Activated CD4-positive, alpha-beta T cell treated with anti-CD3 and anti-CD28 coated beads, Interleukin-2, amount 10 ng/mL, durations not matched to agents 24 days and 14 days (primary cell): ENCODE results near the gene LILRB4. TPM values are rescaled to one million over a fixed set of nuclear protein-coding genes. Genes with fewer than 3 reads are reported as not detected.
"Not testable (repeated sequence)": the region's sequence is repeated elsewhere in the genome, so short reads cannot be mapped to it uniquely, and the experiment has no call there.

Experiments used
- DNase-seq: peaks from one replicate; pipeline ENCODE4 v3.0.0; 2022
- H3K27ac Mint-ChIP-seq: one replicate; pipeline ENCODE4 v1.8.0; 2022; ENCODE audit warnings: mild to moderate bottlenecking, mixed read lengths
- H3K27me3 Mint-ChIP-seq: one replicate; pipeline ENCODE4 v1.8.0; 2022; ENCODE audit warnings: mixed read lengths
- H3K36me3 Mint-ChIP-seq: one replicate; pipeline ENCODE4 v1.8.0; 2022; ENCODE audit warnings: low read depth, mild to moderate bottlenecking, mixed read lengths
- H3K4me1 Mint-ChIP-seq: one replicate; pipeline ENCODE4 v1.8.0; 2021; ENCODE audit warnings: mixed read lengths
- H3K4me3 Mint-ChIP-seq: one replicate; pipeline ENCODE4 v1.8.0; 2022; ENCODE audit warnings: mild to moderate bottlenecking, moderate library complexity, mixed read lengths
- H3K9me3 Mint-ChIP-seq: one replicate; pipeline ENCODE4 v1.8.0; 2021; ENCODE audit warnings: mixed read lengths
- intact Hi-C: fragments of 100-400 bp; cut with micrococcal nuclease; formaldehyde crosslinking; loops from one replicate; pipeline ENCODE4 v1.15.1; 2023
- total RNA-seq: library from RNA; stranded (reverse); gene quantifications from 2 replicates; pipeline ENCODE4 v1.2.3, GENCODE V29; 2022

LILRB4 gene
- total RNA-seq, 1 donor from 2014 or later: not detected

GRCh38 chr19:54660964-54661363, 1.8 kb upstream of the LILRB4 start:
- H3K9me3 Mint-ChIP-seq: no peaks in the 10 kb centered on the region
- no peak overlapping the region for H3K4me3 Mint-ChIP-seq
- intact Hi-C loops: no loop called here
- no peaks in the 10 kb centered on the region for H3K36me3 Mint-ChIP-seq
- no peaks in the 10 kb centered on the region for H3K4me1 Mint-ChIP-seq
- no peak for DNase-seq
- no peak overlapping the region for H3K27ac Mint-ChIP-seq
- H3K27me3 Mint-ChIP-seq: peaks cover 6% of the 10 kb centered on the region

DNA sequence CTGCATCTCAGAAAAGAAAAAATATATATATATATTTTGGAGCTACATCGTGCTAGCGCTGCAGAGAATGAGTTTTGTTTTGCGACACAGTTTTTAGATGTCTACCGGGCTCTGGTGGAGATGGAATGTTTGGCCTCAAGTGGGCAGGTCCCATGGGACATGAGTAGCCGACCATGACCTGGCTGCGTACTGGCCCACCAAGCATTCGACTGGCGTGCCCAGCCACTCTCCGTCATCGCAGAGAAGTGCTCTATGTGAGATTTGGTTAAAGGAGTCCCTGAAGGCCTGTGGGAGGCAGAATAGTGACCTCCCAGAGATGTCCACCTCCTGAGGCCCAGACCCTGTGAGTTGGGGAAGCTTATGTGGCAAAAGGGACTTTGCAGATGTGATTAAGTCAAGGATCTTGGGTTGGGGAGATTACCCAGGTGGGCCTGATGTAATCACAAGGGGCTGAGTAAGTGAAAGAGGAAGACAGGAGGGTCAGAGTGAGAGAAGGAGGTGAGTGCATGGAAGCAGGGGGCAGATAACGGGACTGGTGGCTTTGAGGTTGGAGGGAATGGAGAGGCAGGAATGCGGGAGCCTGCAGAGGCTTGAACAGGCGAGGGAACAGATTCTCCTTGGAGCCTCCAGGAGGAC, 821 bp upstream of the LILRB4 start:
- no peak for DNase-seq
- Mint-ChIP-seq H3K27ac (no peak overlapping the region), H3K4me1 (no peaks in the 10 kb centered on the region), H3K36me3 (no peaks in the 10 kb centered on the region), H3K27me3 (peaks cover 6% of the 10 kb centered on the region), H3K4me3 (no peak overlapping the region), H3K9me3 (no peaks in the 10 kb centered on the region)
- intact Hi-C loops: no loop called here

DNA sequence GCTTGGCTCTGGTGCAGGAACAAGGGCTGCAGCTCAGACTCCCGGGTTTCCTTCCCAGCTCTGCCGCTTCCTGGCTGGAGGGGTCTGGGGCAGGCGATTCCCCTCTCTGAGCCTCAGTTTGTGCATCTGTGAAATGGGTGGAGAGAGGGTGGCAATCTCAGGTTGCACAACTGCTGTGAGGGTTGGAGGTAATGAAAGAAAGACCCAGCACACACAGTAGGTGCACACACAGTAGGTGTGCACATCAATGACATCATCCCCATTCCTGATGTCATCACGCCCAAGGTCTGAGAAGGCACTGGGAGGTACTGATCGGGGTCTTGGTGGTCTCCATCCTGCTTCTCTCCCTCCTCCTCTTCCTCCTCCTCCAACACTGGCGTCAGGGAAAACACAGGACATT, 2.7 kb downstream of the LILRB4 start:
- no peak for DNase-seq
- Mint-ChIP-seq H3K4me3 (no peak overlapping the region), H3K4me1 (no peaks in the 10 kb centered on the region), H3K36me3 (no peaks in the 10 kb centered on the region), H3K9me3 (no peaks in the 10 kb centered on the region), H3K27ac (no peak overlapping the region), H3K27me3 (peaks cover 5% of the 10 kb centered on the region)
- intact Hi-C loops: no loop called here

- H3K27ac Mint-ChIP-seq: no peak overlapping the region
- no peak for DNase-seq
- intact Hi-C loops: no loop called here
- no peaks in the 10 kb centered on the region for H3K4me1 Mint-ChIP-seq
- H3K36me3 Mint-ChIP-seq: no peaks in the 10 kb centered on the region
- no peak overlapping the region for H3K4me3 Mint-ChIP-seq
- H3K9me3 Mint-ChIP-seq: no peaks in the 10 kb centered on the region
- H3K27me3 Mint-ChIP-seq: peaks cover 2% of the 10 kb centered on the region
Observed at GRCh38 chr19:54667217-54667616, 4.4 kb downstream of the LILRB4 start.

DNA sequence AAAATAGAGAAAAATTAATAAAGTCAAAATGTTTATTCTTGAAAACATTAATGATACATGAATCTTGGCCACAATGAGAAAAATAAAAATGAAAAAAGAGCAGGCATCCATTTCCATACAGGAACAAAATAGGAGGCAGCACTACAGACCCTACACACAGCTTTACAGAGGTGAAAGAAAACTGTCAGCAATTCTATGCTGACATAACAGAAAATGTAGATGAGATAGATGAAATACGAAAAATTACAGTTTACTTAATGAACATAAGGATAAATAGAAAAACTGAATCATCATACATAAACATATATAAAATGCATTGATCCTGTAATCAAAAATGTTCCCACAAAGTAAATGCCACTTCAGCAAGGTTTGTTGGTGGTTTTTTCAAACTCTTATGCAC, 5.6 kb downstream of the LILRB4 start:
- H3K27me3 Mint-ChIP-seq: peaks cover 2% of the 10 kb centered on the region
- intact Hi-C loops: no loop called here
- H3K9me3 Mint-ChIP-seq: no peaks in the 10 kb centered on the region
- H3K27ac Mint-ChIP-seq: no peak overlapping the region
- no peak overlapping the region for H3K4me3 Mint-ChIP-seq
- no peaks in the 10 kb centered on the region for H3K4me1 Mint-ChIP-seq
- DNase-seq: no peak
- H3K36me3 Mint-ChIP-seq: no peaks in the 10 kb centered on the region

DNA sequence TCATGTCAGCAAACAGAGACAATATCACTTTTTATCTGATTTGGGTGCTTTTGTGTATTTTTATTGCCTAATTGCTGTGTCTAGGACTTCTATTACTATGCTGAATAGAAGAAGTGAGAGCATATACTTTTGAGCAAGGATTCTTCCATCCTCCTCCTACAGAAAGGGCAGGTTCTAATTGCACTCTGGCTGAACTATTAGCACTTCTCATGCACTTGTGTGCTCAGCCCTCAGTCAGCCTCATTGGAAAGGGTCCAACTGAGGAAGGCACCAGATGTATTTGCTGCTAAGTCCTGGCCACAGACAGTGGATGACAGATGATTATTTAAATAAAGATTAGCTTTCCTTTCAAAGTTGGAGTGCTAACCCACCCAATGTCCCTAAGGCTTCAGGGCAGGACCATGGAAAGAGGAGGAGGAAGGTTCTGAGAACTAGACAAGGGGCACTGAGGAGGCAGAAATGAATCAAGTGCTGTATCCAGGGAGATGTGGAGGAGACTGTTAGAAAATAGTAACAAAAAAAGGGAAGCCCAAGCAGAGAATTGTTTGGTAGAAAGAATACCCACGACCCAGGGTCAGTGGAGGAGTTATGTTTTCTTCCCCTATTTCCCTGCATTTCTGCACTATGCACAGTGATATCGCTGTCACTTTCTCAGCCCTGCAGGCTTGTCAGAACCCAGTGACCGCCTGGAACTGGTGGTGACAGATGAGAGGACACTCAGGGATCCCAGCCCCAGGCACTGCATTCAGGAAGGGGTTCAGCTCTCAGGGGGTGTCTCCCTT, 8.0 kb downstream of the LILRB4 start:
- no peak overlapping the region for H3K27ac Mint-ChIP-seq
- DNase-seq: no peak
- peaks cover 2% of the 10 kb centered on the region for H3K27me3 Mint-ChIP-seq
- intact Hi-C loops: no loop called here
- H3K9me3 Mint-ChIP-seq: no peaks in the 10 kb centered on the region
- no peaks in the 10 kb centered on the region for H3K4me1 Mint-ChIP-seq
- no peak overlapping the region for H3K4me3 Mint-ChIP-seq
- H3K36me3 Mint-ChIP-seq: no peaks in the 10 kb centered on the region

DNA sequence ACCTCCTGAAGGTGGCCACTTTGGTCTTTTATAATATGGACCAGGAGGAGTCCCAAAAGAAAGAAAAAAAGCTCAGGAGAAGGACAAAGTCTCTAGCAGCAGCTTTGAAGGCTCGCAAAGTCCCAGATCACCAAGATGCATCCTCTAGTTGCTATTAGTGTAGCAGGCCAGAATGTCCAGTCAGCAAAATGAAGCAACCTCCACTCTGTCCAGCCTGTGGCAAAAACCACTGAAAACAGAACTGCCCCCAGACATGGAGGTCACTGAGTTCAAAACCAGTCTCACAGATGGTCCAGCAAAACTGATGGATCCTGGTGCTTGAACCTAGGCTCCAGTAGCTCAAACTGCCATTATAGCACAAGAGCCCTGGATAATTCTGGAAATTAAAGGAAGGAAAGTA, 10.4 kb downstream of the LILRB4 start:
- no peaks in the 10 kb centered on the region for H3K4me1 Mint-ChIP-seq
- H3K27ac Mint-ChIP-seq: no peak overlapping the region
- no peaks in the 10 kb centered on the region for H3K36me3 Mint-ChIP-seq
- DNase-seq: no peak
- no peak overlapping the region for H3K4me3 Mint-ChIP-seq
- H3K9me3 Mint-ChIP-seq: no peaks in the 10 kb centered on the region
- H3K27me3 Mint-ChIP-seq: peaks cover 3% of the 10 kb centered on the region
- intact Hi-C loops: no loop called here

GRCh38 chr19:54674021-54674617, 11.3 kb downstream of the LILRB4 start:
- intact Hi-C loops: no loop called here
- DNase-seq: peak; percentile 75
- Mint-ChIP-seq H3K27me3 (peaks cover 3% of the 10 kb centered on the region), H3K4me3 (no peak overlapping the region), H3K9me3 (no peaks in the 10 kb centered on the region), H3K4me1 (no peaks in the 10 kb centered on the region), H3K27ac (no peak overlapping the region), H3K36me3 (no peaks in the 10 kb centered on the region)

- not testable (repeated sequence) for H3K4me1 Mint-ChIP-seq, H3K9me3 Mint-ChIP-seq, H3K27me3 Mint-ChIP-seq, H3K4me3 Mint-ChIP-seq, H3K27ac Mint-ChIP-seq, H3K36me3 Mint-ChIP-seq
- intact Hi-C loops: loop anchor here (1.0 kb wide), 2 partner anchors 23 to 195 kb away; no protein-coding TSS in a partner anchor
- DNase-seq: peak; percentile 75
Observed at GRCh38 chr19:54676210-54676834, 13.5 kb downstream of the LILRB4 start.

DNA sequence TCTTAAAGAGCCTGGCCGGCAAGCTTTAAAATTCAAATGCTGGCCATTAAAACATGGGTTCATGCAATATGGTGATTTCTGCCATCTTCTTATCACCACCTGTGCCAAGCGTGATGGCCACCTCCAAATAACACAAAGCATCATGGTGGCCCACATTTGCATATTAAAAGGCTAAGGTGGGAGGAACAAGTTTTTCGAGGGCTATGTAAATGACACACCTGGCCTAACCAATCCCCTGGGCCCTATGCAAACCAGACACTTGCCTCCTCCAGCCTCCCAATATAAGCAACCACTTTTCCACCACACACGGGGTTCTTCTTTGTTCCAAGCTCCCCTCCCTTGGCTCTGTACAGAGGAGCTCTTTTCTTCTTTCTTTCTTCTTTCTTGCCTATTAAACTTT, 14.4 kb downstream of the LILRB4 start:
- Mint-ChIP-seq H3K36me3 (no peaks in the 10 kb centered on the region), H3K9me3 (no peaks in the 10 kb centered on the region), H3K4me3 (no peak overlapping the region), H3K27me3 (peaks cover 2% of the 10 kb centered on the region), H3K4me1 (no peaks in the 10 kb centered on the region), H3K27ac (no peak overlapping the region)
- no peak for DNase-seq
- intact Hi-C loops: no loop called here

DNA sequence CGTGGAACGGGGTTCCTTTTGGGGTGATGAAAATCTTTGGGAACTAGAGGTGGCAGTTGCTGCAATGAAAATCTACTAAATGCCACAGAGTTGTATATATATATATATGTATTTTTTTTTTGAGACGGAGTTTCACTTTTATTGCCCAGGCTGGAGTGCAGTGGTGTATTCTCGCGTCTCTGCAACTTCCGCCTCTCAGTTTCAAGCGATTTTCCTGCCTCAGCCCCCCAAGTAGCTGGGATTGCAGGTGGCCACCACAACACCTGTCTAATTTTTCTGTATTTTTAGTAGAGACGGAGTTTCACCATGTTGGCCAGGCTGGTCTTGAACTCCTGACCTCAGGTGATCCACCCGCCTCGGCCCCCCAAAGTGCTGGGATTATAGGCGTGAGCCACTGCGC, 18.8 kb downstream of the LILRB4 start:
- DNase-seq, H3K27me3 Mint-ChIP-seq, H3K4me1 Mint-ChIP-seq, H3K4me3 Mint-ChIP-seq, H3K36me3 Mint-ChIP-seq, H3K27ac Mint-ChIP-seq, intact Hi-C loops, H3K9me3 Mint-ChIP-seq: not testable (repeated sequence)

GRCh38 chr19:54682306-54682856, 19.6 kb downstream of the LILRB4 start:
- no peaks in the 10 kb centered on the region for H3K36me3 Mint-ChIP-seq
- intact Hi-C loops: no loop called here

GRCh38 chr19:54684527-54684926, 21.7 kb downstream of the LILRB4 start:
- H3K36me3 Mint-ChIP-seq: no peaks in the 10 kb centered on the region
- no peak overlapping the region for H3K27ac Mint-ChIP-seq
- peaks cover 3% of the 10 kb centered on the region for H3K27me3 Mint-ChIP-seq
- no peaks in the 10 kb centered on the region for H3K4me1 Mint-ChIP-seq
- H3K9me3 Mint-ChIP-seq: no peaks in the 10 kb centered on the region
- intact Hi-C loops: no loop called here
- DNase-seq: peak; percentile 76
- no peak overlapping the region for H3K4me3 Mint-ChIP-seq

More at GRCh38 chr19:54682306-54682856, 19.6 kb downstream of the LILRB4 start:
- no peak overlapping the region for H3K27ac Mint-ChIP-seq
- DNase-seq: no peak
- H3K27me3 Mint-ChIP-seq: peaks cover 4% of the 10 kb centered on the region
- H3K4me1 Mint-ChIP-seq: no peaks in the 10 kb centered on the region
- H3K4me3 Mint-ChIP-seq: no peak overlapping the region
- no peaks in the 10 kb centered on the region for H3K9me3 Mint-ChIP-seq
